ENCODE measurements around the gene ZBTB7C.

The ZBTB7C gene

DNA sequence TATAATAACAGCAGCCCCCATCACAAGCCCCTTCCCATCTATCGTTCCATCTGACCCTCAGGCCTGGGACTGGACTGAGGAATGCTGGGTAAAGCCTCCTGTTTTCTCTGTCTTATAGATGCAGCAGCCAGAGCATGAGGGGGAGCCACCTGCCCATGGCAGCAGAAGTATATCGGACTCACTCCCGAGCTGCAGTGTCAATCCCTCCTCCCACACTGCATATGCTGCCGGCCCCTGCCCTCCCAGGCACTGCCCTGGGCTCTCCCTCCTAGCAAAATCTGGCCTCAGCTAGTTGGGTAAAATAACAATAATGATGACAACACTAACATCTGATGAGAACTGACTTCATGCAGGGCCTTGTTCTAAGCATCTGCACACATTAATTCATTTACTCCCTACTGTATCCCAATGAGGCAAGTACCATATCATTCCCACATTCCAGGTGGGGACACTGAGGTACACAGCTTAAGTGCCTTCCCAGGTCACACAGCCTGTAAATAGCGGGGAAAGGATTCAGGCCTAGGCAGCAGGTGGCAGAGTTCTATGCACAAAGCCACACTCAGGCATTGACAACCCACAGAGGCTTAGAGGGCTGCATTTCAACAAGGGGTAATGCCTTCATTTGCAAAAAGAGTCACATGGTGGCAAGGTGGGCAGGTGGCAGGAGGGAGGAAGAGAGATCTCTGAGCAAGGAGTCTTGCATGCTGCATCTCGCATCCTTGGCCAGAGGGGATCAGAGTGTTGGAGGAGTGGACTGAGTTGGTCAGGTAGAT lies 190.0 kb downstream of the ZBTB7C start:
- no peak for DNase-seq (ENCODE audit: low read depth, low spot score)

DNA sequence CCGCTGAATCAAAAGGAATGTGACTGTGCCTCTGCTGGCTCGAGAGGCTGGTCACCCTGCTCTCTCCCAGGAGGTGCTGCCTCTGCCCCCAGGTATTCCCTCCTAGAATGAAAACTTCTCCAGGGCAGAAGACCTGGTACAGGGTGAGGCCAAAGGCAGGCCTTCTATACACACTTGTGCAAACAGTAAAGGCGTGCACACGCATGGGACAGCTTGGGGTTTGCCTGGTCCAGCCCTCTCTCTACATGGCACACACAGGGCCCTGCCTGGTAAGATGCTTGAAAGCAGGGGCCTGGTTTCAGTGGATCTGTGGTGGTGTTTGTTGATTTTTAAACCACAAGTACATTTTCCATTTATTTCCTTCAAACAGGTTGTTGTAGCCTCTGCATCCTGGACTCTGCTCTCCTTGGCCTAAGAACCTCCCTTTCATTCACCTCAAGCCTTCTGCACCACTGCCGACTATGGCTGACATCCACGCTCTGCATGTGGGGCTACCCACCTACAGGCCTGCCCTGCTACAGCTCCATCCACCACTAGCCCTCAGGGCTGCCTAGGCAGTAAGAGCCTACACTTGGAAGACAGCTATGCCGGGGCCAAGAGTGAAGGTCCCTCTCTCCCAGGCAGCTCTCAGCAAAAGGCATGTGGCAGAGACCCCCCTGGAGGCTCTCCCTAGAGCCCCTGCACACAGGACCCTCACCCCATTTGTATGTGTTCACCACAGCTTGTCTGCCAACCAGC lies 190.7 kb downstream of the ZBTB7C start:
- no peak for DNase-seq (ENCODE audit: low read depth, low spot score)

DNA sequence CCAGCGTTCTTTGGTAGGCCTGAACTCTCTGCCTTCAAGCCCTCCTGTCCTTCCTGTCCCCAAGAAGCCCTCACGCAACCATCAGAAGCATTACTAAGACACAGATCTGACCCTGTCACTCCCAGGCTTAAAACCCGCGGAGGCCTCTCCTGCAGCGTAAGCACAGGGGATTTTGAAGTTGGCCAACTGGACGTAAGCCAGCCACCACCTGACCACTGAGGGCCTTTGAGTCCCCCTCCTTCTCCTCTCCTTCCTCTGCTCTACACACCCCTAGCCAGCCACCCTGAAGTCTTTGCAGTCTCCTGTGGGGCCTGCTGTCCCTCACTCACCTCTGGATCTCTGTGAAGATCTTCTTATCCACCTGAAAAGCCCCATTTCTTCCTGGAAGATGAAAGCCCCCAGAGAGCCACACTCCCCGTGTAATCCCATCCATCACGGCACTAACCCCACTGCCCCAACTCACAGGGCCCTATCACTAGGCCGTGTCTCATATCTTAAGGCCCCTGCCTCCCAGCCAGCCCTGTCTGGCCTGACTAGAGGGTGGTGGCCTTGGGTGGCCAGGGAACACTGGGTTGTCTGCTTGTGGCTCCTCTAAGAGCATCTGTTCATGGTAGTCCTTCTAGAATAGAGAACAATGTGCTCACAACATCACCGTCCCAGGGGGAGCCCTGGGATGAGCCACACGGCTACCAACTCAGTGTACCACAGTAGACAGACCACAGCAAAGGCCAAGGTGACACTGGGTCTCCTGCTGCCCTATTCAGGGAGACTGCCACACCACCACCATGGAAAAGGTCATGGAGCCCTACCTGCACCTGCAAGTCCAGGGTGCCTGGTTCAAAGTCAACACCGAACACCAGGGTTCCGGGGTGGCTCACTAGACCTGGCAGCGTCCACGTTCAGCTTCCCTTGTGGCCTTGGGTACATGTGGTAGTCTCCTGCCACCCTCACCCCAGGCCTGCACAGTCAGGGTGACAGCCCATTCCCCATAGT lies 191.6 kb downstream of the ZBTB7C start:
- no peak for DNase-seq (ENCODE audit: low read depth, low spot score)

DNA sequence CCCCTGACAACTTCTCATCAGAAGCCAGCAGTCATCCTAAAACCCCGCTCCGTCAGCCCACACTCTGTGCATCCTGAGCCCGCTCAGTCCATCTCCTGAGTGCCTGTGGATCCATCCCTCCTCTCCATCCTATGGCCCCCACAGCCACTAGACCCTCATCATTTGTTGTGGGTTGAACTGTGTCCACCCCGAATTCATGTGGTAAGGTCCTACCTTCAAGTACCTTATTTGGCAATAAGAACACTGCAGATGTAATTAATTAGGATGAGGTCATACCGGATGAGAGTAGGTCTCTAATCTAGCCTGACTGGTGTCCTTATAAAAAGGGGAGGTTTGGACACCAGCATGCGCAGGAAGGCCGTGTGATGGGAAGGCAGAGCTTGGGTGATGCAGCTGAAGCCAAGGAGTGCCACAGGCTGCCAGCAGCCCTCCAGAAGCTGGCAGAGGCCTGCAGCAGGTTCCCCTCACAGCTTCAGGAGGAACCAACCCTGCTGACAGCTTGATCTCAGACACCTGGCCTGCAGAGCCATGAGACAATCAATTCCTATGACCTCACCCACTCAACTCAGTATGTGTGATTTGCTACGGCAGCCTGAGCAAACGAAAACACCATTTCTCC lies 192.4 kb downstream of the ZBTB7C start:
- no peak for DNase-seq (ENCODE audit: low read depth, low spot score)

DNA sequence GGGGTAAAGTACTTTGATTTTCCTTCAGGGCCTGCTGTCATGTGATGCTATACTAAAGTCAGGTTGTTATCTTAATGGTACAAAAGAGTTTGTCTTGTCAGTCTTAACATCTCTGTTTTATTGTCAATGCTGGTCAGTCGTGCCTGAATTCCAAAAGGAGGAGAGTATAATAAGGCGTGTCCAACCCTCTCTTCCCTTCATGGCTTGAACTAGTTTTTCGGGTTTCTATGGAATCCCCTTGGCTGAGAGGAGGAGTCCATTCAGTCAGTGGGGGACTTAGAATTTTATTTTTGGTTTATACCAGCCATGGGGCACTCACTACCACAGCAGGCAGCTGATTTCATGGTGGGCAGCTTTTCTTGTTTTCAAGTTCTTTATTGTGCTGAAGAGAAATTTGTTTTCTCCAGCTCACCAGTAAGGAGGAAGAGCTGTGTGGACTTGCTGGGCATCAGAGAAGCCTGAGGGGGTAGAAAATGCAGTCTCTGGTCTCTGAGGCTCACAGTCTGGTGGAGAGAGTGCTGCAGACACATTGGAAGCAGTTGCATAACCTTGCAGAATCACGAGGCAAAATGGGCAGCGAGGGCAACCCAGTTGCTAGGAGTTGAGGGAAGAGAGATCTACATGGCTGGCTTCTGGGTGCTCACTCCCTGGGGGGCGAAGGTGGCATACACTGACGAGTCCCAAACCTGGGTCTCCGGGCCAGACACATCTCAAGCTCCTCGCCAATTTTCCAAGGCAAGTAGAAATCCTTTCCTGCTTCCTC lies 193.1 kb downstream of the ZBTB7C start:
- DNase-seq (ENCODE audit: low read depth, low spot score) = no peak

DNA sequence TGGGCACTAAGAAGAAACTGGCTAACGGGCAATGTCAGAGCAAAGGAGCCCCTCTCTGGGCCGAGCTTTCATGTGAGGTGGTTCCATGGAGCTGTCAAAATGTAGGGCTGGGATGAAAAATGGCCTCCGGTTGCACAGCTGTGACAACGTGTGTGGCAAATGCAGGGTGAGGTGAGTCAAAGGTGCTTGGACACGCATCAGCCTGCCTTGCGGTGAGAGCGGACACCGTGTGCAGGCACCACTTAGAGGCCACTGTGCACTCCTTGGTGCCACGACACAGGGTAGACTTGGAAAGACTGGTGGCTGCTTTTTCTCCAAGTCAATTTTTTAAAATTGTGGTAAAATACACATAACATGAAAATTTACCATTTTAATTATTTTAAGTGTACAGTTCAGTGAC lies 195.4 kb downstream of the ZBTB7C start:
- no peak for DNase-seq (ENCODE audit: low read depth, low spot score)

DNA sequence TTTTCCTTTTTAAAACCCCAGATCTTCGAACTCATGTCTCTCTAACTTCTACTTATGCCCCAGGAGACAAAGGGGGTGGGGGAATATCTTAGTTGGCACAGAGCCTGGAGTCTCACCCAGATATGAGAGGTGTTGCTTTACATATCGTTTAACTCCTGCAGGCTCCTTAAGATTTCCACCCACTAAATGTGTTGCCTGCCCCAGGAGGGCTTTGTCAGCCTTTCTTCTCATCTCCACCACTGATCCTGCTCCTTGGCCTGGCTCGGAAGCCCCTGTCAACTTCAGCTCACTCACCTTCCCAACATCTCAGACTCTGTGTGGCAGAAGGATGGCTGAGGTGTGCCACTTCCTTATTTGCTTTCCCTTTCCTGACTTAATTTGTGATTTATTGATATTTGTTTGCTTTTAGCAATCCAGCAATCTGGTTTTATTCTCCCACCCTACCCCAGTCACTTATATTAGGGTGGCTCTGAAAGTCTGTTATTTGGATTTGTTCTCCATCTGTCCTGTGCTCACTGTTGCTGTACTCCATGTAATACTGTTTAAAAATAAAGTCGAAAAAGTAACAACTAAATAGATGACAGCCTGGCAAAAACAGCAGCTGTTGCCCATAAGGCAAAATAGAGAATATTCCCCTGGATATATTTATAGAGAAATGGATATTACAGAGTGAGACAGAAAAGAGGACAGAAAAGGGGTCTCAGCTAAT lies 200.6 kb downstream of the ZBTB7C start:
- DNase-seq (ENCODE audit: low read depth, low spot score) = no peak

DNA sequence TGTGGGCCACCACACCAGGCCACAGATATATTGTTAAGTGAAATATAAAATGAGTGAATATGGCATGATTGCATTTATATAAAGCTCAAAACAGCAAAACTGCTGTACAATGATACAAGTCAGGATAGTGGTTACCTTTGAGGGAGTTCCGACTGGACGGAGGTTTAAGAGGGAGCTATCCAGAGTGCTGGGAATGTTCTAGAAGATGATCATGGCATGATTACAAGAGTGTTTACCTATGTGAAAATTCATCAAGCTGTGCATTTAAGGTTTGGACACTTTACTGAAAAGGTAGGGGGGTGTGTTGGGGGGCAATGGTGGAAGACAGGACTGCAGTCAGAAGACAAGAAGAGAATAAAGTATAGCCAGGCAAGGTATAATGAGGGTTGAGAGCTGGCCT lies 201.4 kb downstream of the ZBTB7C start:
- no peak for DNase-seq (ENCODE audit: low read depth, low spot score)

DNA sequence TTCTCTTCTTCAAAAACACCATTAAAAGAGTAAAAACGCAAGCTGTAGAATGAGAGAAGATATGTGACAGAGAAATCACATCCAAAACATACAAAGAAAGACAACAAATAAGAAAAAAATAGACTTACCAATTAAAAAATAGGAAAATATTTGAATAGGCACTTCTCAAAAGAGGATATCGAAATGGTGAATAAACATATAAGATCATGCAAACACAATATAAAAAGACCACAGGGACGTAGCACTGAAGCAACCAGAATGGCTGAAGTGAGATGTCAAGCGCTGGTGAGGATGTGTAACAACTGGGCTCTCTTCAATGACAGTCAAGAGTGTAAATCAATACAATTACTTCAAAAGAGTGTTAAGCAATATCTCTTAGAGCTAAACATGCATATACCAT lies 202.3 kb downstream of the ZBTB7C start:
- DNase-seq (ENCODE audit: low read depth, low spot score) = no peak

DNA sequence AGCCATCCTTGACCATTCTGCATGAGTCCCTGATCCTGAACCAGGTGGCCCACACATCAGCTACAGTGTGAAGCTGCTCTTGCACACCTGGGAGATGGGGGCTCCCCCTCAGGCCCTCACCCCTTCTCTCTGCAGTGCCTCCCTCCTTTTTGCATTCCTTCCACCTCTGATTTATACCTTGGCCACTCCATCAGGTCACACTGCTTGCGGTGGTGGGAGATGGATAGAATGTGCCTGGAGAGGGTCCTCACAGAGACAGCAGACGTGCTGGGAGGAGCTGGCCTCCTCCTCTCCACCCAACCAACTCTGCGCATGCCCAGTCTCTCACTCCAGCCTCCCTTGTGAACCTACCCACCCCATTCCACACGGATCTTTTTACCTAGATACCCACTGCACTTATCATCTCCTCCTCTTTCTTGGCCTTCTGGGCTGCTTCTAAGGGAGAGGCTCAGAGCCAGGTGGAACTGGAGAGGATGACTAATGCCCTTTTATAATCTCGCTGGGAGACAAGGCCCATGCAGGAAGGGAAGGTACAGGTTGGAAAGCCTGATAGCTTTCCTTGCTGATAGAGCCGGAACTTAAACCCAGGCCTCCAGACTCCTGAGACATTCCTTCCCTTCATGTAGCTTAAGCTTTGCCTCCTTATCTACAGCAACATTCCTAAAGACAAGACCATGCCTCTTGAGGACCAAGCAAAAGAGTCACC lies 205.1 kb downstream of the ZBTB7C start:
- DNase-seq (ENCODE audit: low read depth, low spot score) = no peak

DNA sequence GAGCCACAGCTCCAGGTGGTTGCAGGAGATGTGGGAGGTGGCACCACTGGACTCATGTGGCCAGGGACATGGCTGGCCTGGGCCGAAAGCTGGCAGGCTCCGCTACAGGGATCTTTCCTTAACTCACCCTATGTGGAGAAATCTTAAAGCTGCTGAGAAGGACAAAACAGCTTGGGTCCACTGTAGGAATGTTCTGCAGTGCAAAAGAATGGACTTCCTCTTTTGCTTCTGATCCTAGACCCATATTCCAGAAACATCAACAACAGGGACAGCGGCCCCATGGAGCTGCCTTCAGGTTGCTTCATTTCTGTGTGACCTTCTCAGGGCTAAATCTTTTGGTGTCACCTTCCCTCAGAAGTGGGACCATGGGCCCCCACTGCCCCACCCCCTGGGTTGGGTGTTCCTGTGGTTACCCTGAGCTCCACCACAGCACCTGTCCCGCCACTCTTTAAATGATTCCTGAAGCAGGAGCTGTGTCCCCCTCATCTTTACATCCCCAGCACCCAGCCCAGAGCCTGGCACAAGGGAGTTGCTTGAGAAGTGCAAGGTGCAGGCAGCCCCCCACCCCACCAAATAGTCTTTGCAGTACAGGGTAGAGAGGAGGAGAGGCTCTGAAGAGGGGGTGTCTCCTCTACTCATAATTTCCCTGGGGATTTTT lies 205.8 kb downstream of the ZBTB7C start:
- DNase-seq (ENCODE audit: low read depth, low spot score) = no peak

DNA sequence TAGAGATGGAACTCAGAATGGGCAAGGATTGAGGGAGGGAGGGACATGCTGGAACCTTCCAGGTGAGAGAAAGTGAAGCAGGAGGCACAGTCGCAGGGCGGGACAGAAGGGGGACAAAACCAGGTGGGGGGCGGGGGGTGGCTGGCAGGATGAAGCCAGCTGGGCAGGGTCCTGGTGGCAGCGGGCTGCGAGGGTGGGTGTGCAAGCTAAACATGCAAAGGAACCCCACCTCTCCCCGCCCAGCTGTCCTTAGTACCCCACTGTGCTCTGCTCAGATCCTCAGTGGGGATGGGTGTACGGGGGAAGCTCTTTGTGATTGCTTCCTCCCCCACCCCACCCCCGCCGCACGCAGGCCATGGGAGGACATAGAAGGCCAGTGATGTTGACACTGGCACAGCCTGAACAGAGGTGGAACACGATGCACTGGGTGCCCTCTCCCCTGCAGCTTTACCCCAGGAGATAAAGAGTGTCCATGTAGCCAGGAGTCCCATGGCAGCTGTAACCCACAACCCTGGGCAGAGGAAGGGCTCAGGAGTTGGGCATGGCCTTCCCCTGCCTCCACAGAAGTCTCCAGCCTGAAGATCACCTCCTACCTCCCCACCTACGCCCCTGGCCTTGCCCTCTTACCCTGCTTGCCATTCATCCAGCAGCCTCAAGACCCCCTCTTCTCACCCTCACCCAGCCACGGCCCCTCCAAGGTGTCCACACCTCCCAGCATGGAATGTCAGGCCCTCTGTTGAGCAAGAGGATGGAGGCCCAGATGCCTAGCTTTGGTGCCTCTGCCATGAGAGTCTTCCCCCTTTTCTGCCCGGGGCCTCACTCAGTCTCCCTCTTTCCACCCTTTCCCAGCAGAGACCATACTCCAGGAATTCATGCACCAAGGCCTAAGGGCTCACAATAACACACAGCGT lies 206.6 kb downstream of the ZBTB7C start:
- DNase-seq (ENCODE audit: low read depth, low spot score) = no peak

DNA sequence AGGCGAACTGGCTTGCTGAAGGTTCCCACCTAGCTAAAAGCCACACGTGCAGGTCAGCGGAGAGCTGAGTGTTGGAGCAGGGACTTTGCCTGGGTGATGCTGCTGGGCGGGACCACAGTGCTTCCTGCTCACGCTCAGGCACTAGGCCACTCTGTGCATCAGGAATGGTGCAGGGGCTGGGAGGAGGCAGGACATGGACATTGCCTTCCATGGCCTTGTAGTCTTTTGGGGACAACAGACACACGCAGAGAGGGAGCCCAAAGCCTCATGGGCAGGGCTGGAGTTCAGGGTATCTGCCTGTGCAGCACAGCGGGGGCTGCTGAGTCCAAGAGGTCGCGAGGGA lies 207.2 kb downstream of the ZBTB7C start:
- DNase-seq (ENCODE audit: low read depth, low spot score) = no peak

DNA sequence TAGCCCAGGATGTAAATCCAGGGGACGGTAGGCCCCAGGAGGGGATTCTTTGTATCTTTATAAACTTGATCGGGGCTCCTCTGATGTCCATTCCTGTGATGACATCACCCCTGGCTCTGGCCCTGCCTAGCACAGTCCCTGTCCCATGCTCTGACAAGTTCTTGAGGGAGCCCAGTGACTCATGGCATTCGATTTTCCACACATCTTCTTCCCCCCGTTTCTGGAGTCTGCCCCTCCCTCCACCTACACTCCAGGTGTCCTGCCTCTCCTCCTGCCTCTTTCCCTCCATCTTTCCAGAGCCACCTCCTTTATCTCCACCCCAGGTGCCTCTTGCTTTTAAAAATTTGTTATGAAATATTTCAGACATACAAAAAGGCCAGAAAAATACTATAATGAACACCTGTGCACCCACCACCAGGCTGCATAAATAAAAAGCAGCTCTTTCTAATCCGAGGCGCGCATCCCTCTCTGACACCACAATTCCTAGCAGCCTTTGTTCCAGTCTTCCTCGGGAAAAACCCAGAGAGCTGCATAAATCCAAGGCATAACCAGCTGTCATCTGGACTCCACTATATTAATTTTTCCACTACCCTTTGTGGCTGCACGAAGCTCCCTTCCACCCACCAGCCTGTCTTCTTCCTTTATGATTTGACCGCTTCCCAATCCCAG lies 207.7 kb downstream of the ZBTB7C start:
- no peak for DNase-seq (ENCODE audit: low read depth, low spot score)

DNA sequence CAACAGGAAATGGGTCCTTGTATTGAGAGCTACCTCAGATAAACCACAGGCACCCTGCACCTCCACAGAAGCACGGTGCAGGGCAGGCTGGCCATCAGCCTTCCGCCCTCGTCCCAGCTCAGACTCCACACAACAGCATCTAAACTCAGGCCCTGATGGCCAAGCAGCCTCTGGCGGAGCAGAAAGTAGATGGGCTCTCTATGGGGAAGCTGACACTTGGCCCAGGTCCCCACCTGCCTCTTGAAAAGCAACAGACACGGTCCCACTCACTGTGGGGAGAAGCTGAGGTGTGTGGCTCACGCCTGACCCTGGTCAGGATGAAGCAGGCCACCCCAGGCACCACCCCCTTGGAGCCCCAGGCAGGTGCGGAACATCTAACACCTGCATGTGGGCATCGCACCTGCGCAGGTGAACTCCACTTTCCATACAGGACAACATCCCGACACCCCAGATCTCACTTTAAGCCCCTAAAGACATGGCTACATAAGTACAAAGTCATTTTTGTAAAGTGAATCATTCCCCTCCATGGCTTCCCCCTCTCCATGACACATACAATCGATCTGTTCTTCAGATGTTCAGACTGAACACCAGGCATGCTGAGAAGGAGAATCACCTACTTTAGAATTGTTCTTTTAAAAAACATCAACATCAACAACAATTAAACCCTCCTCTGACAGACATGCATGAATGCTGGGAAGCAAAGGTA lies 208.4 kb downstream of the ZBTB7C start:
- no peak for DNase-seq (ENCODE audit: low read depth, low spot score)

DNA sequence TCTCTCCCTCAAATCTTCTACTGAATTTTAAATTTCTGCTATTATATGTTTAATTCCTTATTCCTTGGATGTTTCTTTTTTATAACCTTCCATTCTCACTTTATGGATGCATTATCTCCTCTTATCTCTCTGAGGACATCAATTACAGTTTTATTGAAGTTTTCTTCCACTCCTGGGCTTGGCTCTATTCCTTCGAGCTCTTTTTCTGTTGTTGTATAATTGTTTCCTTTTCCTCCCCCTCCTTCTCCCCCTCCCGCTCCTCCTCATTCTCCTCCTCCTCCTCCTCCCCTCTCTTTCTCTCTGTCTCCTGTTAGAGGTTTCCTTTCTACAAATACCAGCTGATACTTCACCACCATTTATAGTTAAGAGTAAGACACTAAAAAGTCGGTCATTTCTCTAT lies 209.8 kb downstream of the ZBTB7C start:
- DNase-seq (ENCODE audit: low read depth, low spot score) = no peak

DNA sequence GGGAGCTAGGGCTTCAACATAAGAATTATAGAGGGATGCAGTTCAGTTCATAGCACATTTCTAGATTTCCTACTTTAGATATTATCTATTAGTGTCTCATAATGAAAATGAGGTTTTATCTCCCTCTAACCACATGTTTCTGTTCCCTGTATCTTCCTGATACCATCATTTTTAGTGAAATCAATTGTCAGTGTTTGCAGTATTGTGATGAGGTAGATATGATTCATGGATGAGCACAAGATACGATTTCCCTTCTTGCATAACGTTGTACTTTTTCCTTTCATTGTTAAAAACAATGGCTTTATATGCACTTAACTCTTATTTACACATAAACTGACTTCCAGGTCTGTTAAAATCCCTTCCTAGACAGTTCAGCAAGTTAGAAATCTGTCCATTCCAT lies 211.4 kb downstream of the ZBTB7C start:
- DNase-seq (ENCODE audit: low read depth, low spot score) = no peak
